GM12873 (cell line): Measurements from ENCODE around the gene B4GALT1.

Experiments used
- CTCF ChIP-seq: IDR thresholded peaks from 2 replicates; pipeline ENCODE4 v1.5.1; 2012; ENCODE audit warnings: low read depth, mild to moderate bottlenecking, moderate library complexity, low read length, control low read depth; ENCODE audit not compliant: insufficient read depth; ENCODE audit errors: missing control alignments

Gene B4GALT1

DNA sequence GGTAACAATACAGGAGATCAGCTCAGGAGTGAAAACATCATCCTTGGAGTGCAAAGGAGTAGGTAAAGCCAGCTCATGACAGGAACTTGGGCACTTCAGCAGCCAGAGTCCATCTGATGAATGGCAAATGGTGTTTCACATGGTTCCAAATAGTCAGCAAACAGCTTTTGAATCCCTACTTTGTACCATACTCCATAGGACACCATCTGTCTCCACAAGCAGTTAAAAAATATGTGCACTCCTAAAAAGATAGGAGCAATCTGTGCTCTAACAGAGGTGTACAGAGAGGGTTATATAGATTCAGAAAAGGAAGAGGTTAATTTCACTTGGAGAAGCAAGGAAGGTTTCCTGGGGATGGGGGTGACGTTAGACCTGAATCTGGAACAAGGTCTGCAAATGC, 21.6 kb upstream of the B4GALT1 start:
- no peak for TF ChIP-seq CTCF

- no peak for TF ChIP-seq CTCF
These were observed 20.5 kb upstream of the B4GALT1 start for GRCh38 chr9:33187519-33188218.

DNA sequence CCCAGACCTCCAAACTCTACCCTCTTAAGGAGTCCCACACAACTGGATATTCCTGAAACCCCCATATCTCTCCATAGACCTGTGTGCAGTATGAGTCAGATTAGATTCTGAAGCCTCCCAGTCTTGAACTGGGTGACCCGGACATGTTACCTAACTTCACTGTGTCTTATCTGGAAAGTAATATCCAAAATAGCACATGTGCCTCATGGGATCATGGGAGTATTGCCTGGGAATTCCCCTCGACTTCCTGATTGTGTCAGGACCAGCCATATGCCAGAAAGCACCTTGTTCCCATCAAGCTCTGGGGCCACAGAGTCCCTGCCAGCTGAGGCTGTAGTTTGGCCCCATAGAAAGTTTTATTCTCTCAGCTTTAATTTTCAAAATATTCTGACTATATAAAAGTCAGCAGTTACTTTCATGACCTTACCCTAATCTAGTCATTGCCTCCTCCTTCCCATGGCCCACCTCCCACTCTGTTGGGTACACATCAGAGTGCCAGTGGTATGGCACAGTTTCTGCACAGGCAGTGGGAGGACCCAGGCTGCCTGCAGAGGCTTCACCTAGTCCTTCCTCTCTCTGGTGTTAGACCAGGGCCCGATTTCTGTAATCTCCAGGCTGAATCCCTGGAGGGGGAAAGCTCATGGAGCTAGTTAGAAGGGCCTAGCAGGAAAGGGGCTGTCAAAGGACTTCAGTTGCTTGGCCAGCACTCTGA, 19.5 kb upstream of the B4GALT1 start:
- TF ChIP-seq CTCF = no peak

- no peak for TF ChIP-seq CTCF
These were observed 18.7 kb upstream of the B4GALT1 start for GRCh38 chr9:33185858-33186257.

DNA sequence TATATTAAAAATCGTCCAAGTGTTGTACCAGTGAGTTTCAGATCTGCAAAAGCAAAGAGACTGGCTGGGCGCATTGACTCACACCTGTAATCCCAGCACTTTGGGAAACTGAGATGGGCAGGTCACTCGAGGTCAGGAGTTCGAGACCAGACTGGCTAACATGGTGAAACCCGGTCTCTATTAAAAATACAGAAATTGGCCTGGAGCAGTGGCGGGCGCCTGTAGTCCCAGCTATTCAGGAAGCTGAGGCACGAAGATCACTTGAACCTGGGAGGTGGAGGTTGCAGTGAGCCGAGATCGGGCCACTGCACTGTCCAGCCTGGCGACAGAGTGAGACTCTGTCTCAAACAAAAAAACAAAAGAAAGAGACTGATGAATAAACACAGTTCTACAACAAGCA, 18.3 kb upstream of the B4GALT1 start:
- no peak for TF ChIP-seq CTCF

- TF ChIP-seq CTCF = no peak
These were observed 17.8 kb upstream of the B4GALT1 start for GRCh38 chr9:33184963-33185362.

DNA sequence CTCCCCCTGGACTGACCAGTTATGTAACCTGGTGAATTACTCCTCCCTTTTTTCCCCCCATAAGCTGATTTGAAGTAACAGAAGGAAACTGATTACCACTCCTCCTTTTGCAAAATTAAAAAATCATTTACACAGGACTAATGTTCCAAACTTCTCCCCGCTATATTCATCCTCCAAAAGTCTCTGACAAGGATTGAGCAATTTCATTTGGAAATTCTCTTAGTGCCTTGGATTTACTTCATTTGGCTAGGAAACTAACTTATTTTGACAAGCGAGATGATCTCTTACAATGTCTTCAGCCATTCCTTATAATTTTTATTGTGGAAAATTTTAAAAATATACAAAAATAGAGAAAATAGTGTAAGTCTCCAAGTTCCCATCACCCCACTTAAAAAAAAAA, 15.4 kb upstream of the B4GALT1 start:
- TF ChIP-seq CTCF = no peak
